GM21786 (cell line): ENCODE data around the gene C6orf141.

Experiments used
- ATAC-seq: cut with Tn5 transposase; IDR thresholded peaks from one replicate; pipeline ENCODE4 v1.9.1; 2021; ENCODE audit not compliant: unreplicated experiment

Gene C6orf141

DNA sequence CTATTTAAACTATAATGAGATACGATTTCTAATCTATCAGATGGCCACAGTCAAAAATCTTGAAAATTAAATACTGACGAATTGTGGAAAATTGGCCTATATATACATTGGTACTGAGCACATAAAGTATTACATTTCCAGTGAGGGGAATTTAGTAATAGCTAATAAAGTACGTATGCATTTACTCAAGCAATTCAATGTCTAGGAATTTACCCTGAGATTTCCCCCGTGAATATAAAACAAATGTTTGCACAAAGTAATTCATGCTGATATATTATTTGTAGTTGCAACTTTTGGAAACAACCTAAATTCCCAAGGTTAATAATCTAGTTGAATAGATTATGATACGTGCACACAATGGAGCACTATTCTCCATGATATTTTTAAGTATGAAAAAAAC lies 14.7 kb upstream of the C6orf141 start:
- no peak for ATAC-seq

- no peak for ATAC-seq
These were observed 11.4 kb upstream of the C6orf141 start for GRCh38 chr6:49539102-49539501.

- ATAC-seq: no peak
These were observed 9.9 kb upstream of the C6orf141 start for GRCh38 chr6:49540614-49541013.

DNA sequence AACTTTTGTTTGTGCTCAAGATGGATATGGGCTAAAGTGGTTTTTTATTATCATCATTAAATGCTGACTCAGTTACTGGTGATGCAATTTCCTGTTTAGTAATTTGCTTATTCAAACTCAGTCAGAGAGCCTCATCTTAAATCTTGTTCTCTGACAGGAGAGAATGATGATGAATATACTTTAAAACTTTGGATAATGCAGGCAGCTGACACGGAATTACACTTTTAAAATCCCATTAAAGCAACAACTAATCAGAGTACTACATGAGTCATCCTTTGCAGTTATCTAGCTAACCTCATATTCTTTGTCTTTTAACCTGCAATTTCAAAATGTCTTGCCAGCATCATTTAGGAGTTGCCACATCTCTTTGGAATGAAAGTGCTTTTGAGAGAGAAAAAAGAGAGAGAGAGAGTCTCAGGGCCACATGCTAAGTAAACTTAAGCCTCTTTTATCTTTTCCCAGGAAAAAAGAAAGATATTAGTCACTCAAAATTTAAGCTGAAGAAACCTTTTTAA lies 9.2 kb upstream of the C6orf141 start:
- no peak for ATAC-seq

GRCh38 chr6:49541936-49542335 lies 8.5 kb upstream of the C6orf141 start:
- no peak for ATAC-seq

GRCh38 chr6:49543087-49543858 lies 7.2 kb upstream of the C6orf141 start:
- no peak for ATAC-seq

DNA sequence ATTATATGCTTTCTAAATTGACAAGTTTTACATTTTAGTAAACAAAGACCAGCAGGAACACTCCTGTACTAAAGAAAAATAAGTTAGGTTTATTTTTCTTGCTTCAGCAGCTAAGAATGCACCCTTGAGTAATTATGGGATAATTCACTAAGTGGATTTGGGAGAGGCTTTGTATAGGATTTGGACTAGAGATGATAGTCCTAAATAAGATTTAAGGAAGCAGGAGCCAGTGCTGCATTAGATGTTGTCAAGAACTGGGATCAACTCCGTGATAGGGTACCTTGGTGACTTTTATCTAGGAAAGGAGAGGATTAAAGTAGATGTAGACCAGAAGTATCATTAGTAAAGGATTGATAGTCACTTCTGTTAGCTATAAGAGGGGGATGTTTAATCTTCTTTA lies 4.1 kb upstream of the C6orf141 start:
- ATAC-seq: no peak

DNA sequence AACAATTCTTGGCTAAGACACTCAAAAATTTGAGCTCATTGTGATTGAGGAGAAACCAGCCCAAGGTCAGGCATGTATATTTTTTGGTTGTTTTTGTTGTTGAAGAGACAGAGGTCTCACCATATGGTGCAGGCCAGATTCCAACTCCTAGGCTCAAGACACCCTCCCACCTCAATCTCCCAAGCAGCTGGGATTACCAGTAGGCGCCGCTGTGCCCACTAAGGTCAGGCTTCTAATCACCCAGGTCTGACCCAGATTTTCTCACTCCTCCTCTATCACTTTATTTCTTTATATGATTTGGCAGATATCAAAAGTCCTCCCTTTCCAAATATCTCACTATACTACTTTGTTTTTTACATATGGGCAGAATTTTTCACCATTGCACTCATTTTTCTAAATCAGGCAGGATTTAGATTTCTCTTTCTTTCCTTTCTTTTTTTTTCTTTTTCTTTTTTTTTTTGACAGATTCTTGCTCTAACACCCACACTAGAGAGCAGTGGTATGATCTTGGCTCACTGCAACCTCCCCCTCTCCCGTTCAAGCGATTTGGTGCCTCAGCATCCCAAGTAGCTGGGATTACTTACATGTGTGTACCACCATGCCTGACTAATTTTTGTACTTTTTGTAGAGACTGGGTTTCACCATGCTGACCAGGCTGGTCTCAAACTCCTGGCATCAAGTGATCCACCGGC lies 1.7 kb upstream of the C6orf141 start:
- ATAC-seq: no peak

GRCh38 chr6:49549691-49550491 lies 577 bp upstream of the C6orf141 start:
- ATAC-seq: no peak

GRCh38 chr6:49551078-49551865 lies 804 bp downstream of the C6orf141 start:
- ATAC-seq: peak; percentile 40

DNA sequence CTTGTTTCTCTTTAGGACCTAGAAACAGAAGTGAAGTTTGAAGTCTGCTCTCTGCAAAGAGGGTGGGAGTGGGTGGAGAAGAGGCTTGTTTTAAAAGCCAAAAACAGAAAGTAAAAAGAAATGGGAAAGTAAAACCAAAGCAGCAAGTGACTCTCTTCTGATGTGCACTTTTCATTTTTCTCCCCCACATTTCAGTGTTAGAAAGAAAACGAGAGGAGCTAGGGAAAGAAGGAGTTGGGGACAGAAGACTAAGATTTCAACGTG lies 1.3 kb downstream of the C6orf141 start:
- ATAC-seq: peak; percentile 41

GRCh38 chr6:49552596-49552995 lies 2.1 kb downstream of the C6orf141 start:
- ATAC-seq: no peak

DNA sequence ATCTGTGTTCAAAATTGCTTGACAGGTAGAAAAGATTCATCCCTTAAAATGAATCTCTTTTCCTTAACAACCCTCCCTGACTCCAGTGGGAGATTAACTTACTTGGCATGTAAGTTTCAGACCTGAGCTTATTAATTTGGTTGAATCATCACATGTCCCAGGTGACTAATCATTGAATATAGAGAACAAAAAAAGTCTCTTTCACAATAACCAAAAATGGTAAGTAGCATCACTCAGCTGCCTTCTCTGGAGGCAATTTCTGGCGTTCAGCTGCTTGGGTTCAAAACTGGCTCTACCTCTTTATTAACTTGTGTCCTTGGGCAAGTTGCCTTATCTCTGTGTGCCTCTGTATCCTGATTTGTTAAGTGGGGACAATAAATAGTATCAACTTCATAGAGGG lies 2.9 kb downstream of the C6orf141 start:
- no peak for ATAC-seq

DNA sequence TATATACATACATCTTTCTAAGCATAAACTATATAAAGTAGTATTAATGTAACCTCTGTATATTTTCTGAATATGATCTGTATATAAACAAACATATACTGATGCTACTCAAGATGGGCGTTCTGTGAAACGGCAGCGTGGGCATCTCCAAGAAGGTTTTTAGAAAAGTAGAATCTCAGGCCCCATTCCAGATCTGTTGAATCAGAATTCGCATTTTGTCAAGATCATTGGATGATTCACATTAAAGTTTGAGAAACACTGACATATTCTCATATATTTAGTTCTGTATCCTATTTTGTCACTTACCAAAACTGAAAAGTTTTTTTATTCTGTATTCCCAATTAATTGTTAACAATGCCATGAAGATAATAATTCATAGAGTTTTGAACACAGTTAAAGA lies 5.5 kb downstream of the C6orf141 start:
- no peak for ATAC-seq

DNA sequence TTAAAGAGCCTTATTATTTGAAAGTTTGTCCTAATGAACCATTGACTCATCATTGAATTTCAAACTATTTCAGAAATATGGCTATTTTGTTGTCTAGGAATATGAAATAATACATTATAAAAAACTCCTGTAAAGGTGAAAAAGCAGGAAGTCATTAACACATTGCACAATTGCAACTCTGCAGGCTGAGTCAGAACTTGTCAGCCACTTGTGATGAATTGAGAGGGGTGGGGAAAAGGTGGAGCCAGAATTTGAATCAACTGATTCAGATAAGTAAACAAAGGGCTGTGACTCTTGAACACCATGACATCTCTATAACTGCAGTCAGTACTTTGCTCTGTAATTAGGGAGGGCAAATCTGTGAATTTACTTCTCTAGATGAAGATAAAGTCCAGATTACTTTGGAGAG lies 6.0 kb downstream of the C6orf141 start:
- ATAC-seq: peak; percentile 39

- ATAC-seq: no peak
These were observed 6.7 kb downstream of the C6orf141 start for GRCh38 chr6:49557177-49557576.

DNA sequence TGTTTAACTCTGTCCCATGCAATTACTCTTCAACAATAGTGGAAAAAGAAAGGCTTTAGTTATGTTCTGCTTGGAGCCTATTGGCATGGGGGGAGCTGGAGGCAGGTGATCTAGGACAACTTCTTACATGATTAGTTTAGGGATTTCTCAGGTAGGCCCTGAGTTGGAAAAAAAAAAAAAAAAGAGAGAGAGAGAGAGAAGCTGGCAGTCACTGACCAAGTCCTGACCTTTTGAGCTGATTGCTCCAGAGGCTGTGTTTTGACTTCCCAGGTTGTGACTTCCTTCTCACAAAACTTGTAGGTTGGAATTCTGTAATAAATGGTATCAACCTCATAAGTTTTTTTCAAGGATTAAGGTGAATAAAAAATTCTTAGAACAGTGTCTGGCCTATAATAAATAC lies 7.8 kb downstream of the C6orf141 start:
- no peak for ATAC-seq

GRCh38 chr6:49563006-49563886 lies 12.8 kb downstream of the C6orf141 start:
- ATAC-seq: no peak

DNA sequence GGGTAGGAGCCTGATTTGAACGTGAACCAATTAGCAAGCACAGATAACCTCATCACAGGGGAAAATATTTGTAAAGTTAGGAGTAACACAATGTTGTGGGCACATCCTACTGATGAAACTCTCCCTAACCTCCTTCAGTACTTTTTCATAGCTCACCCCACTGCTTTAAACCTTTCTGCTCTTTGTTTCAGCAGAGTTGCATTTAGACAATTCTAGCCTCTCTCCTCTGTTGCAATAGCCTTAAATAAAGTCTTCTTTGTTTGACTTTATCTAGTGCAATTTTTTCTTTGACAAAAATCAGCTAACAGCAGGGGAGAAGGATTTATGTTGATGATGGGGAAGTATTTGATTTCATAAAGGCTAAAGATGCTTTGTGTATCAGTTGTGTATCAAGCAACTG lies 14.1 kb downstream of the C6orf141 start:
- no peak for ATAC-seq

DNA sequence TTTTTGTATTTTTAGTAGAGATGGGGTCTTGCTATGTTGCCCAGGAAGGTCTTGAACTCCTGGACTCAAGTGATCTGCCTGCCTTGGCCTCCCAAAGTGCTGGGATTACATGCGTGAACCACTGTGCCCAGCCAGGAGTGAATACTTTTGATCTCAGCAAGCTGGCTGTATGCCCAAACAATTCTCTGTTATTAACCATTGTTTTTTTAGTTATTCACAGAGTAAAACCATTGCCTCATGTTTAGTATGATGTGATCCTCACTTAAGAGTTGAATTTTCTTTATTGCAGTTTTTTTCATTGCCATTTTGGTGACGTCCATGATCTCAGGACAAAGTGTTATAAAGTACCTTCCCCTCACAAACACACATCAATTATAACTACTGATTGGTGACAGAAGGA lies 14.8 kb downstream of the C6orf141 start:
- ATAC-seq: no peak
